Medulla oblongata (tissue), 1 donor: Measurements from ENCODE around the gene FAM227A.
"Not testable (repeated sequence)": the region's sequence is repeated elsewhere in the genome, so short reads cannot be mapped to it uniquely, and the experiment has no call there.

Experiments used
- DNase-seq: peaks from one replicate; pipeline ENCODE4 v3.0.0-alpha.2; 2015; ENCODE audit errors: extremely low spot score

Gene FAM227A

GRCh38 chr22:38657045-38657909 lies 1.1 kb upstream of the FAM227A start:
- peak; percentile 42 for DNase-seq

- DNase-seq: peak; percentile 12
Observed at GRCh38 chr22:38655519-38656255, 505 bp downstream of the FAM227A start.

- no peak for DNase-seq
Observed at GRCh38 chr22:38653741-38654140, 2.5 kb downstream of the FAM227A start.

- no peak for DNase-seq
Observed at GRCh38 chr22:38652859-38653258, 3.3 kb downstream of the FAM227A start.

- no peak for DNase-seq
Observed at GRCh38 chr22:38649841-38650522, 6.2 kb downstream of the FAM227A start.

- no peak for DNase-seq
Observed at GRCh38 chr22:38645430-38645829, 10.8 kb downstream of the FAM227A start.

- not testable (repeated sequence) for DNase-seq
Observed at GRCh38 chr22:38644245-38644644, 11.9 kb downstream of the FAM227A start.

GRCh38 chr22:38641476-38642040 lies 14.6 kb downstream of the FAM227A start:
- DNase-seq: no peak

- DNase-seq: peak; percentile 4
Observed at GRCh38 chr22:38638728-38639127, 17.5 kb downstream of the FAM227A start.

GRCh38 chr22:38638216-38638615 lies 18.0 kb downstream of the FAM227A start:
- DNase-seq: no peak

- no peak for DNase-seq
Observed at GRCh38 chr22:38632528-38632927, 23.7 kb downstream of the FAM227A start.

GRCh38 chr22:38631724-38632123 lies 24.5 kb downstream of the FAM227A start:
- no peak for DNase-seq

- DNase-seq: no peak
Observed at GRCh38 chr22:38629108-38629507, 27.1 kb downstream of the FAM227A start.

- no peak for DNase-seq
Observed at GRCh38 chr22:38628444-38628843, 27.7 kb downstream of the FAM227A start.

- no peak for DNase-seq
Observed at GRCh38 chr22:38623351-38623750, 32.8 kb downstream of the FAM227A start.

- no peak for DNase-seq
Observed at GRCh38 chr22:38618682-38619081, 37.5 kb downstream of the FAM227A start.

GRCh38 chr22:38618258-38618657 lies 37.9 kb downstream of the FAM227A start:
- DNase-seq: no peak

- DNase-seq: not testable (repeated sequence)
Observed at GRCh38 chr22:38615064-38615405, 41.2 kb downstream of the FAM227A start.

- DNase-seq: no peak
Observed at GRCh38 chr22:38614332-38615063, 41.7 kb downstream of the FAM227A start.

- DNase-seq: no peak
Observed at GRCh38 chr22:38613588-38613987, 42.6 kb downstream of the FAM227A start.

- no peak for DNase-seq
Observed at GRCh38 chr22:38612217-38613006, 43.8 kb downstream of the FAM227A start.
